T47D (cell line): Measurements from ENCODE around the gene TEX2.
A peak's percentile ranks its signal among the peaks of the same experiment; 100 is the strongest.
"Not testable (repeated sequence)": the region's sequence is repeated elsewhere in the genome, so short reads cannot be mapped to it uniquely, and the experiment has no call there.

Source experiments
- DNase-seq, 2 experiments: peaks; one replicate each; pipeline versions ENCODE4 v3.0.0 to v3.0.0-alpha.2; 2011 to 2012; ENCODE audit warnings: low read depth in 1 of 2, low spot score in 1 of 2
- JUND ChIP-seq: IDR thresholded peaks from 2 replicates; pipeline ENCODE4 v1.6.1; 2012; ENCODE audit warnings: low read depth
- in situ Hi-C: cut with HindIII; loops from 2 replicates; pipeline ENCODE4 v1.10.0; 2016; ENCODE audit warnings: low sequenced_read_pairs, low pct_unique_long_range_greater_than_20kb

TEX2 gene

GRCh38 chr17:64134216-64134970 is 128.7 kb downstream of the TEX2 start:
- no peak for TF ChIP-seq JUND

GRCh38 chr17:64133546-64134215 is 129.4 kb downstream of the TEX2 start:
- in situ Hi-C loops, result no loop called here
- DNase-seq, result peak; percentile 81 to 87
- no peak for TF ChIP-seq JUND

More at GRCh38 chr17:64134216-64134970, 128.7 kb downstream of the TEX2 start:
- DNase-seq, result no peak
- in situ Hi-C loops, result no loop called here

GRCh38 chr17:64131606-64132270 is 131.3 kb downstream of the TEX2 start:
- in situ Hi-C loops, result no loop called here
- no peak for TF ChIP-seq JUND
- DNase-seq, result no peak

GRCh38 chr17:64130559-64131001 is 132.5 kb downstream of the TEX2 start:
- in situ Hi-C loops, result no loop called here
- no peak for DNase-seq
- no peak for TF ChIP-seq JUND

- in situ Hi-C loops, result no loop called here
- TF ChIP-seq JUND, result no peak
- DNase-seq, result peak; percentile 96 to 97
Measured at GRCh38 chr17:64129765-64130558, 133.1 kb downstream of the TEX2 start, which contains the start of gene ERN1. Gene ERN1, minus strand, starts transcription at chr17:64130144. Its CDS starts 115 bp downstream, at chr17:64130029.

GRCh38 chr17:64129515-64129764 is 133.6 kb downstream of the TEX2 start:
- no peak for DNase-seq
- TF ChIP-seq JUND, result no peak
- in situ Hi-C loops, result no loop called here

GRCh38 chr17:64128787-64129514 is 134.1 kb downstream of the TEX2 start:
- DNase-seq, result peak; percentile 70 to 81

GRCh38 chr17:64126918-64127317 is 136.1 kb downstream of the TEX2 start:
- in situ Hi-C loops, result no loop called here
- no peak for TF ChIP-seq JUND
- DNase-seq, result no peak

More at GRCh38 chr17:64128787-64129514, 134.1 kb downstream of the TEX2 start:
- in situ Hi-C loops, result no loop called here
- TF ChIP-seq JUND, result no peak

GRCh38 chr17:64125937-64126336 is 137.1 kb downstream of the TEX2 start:
- no peak for TF ChIP-seq JUND
- no peak for DNase-seq
- in situ Hi-C loops, result no loop called here

- DNase-seq, result no peak
- in situ Hi-C loops, result no loop called here
- TF ChIP-seq JUND, result no peak
Measured at GRCh38 chr17:64124609-64125008, 138.5 kb downstream of the TEX2 start.

- no peak for TF ChIP-seq JUND
- in situ Hi-C loops, result no loop called here
- DNase-seq, result no peak
Measured at GRCh38 chr17:64123114-64123513, 139.9 kb downstream of the TEX2 start.

- peak in 1 of 2 experiments; percentile 49 for DNase-seq
- in situ Hi-C loops, result not testable (repeated sequence)
Measured at GRCh38 chr17:64120972-64121786, 141.9 kb downstream of the TEX2 start.
